Natural killer cell (primary cell): ENCODE data around the gene ZC3HAV1. TPM values are rescaled to one million over a fixed set of nuclear protein-coding genes. Genes with fewer than 3 reads are reported as not detected.

Experiments used
- ATAC-seq, 3 donors: fragments of 150-1000 bp in 2 of 3; fragments of 200-7000 bp in 1 of 3; cut with Tn5 transposase; 1 replicate in 1 of 3; 2 replicates in 2 of 3; pipeline ENCODE4 v1.10.0; 2021; ENCODE audit warnings: mild to moderate bottlenecking in 2 of 3, moderate library complexity in 2 of 3
- DNase-seq, 2 donors: peaks; one replicate each; pipeline versions ENCODE4 v3.0.0 to v3.0.0-alpha.2; 2013 to 2021; ENCODE audit warnings: mixed read lengths in 1 of 2
- H3K27ac ChIP-seq: one replicate; pipeline ENCODE4 v1.5.1; 2013; ENCODE audit warnings: mild to moderate bottlenecking, low read length
- H3K27me3 ChIP-seq: one replicate; pipeline ENCODE4 v1.6.1; 2013; ENCODE audit warnings: low read length; ENCODE audit not compliant: control insufficient read depth, insufficient read depth
- H3K36me3 ChIP-seq: one replicate; pipeline ENCODE4 v1.6.1; 2013; ENCODE audit warnings: low read length; ENCODE audit not compliant: control insufficient read depth, insufficient read depth
- H3K4me1 ChIP-seq: one replicate; pipeline ENCODE4 v1.6.1; 2013; ENCODE audit warnings: low read length; ENCODE audit not compliant: control insufficient read depth, insufficient read depth
- H3K4me3 ChIP-seq: one replicate; pipeline ENCODE4 v1.5.1; 2013; ENCODE audit warnings: low read length
- H3K9me3 ChIP-seq: one replicate; pipeline ENCODE4 v1.6.1; 2013; ENCODE audit warnings: low read length; ENCODE audit not compliant: control insufficient read depth, insufficient read depth
- H3K27ac Mint-ChIP-seq, 2 donors: one replicate each; pipeline ENCODE4 v1.8.0; 2022; ENCODE audit warnings: mild to moderate bottlenecking in 2 of 2, mixed read lengths in 2 of 2, moderate library complexity in 1 of 2
- H3K27me3 Mint-ChIP-seq, 2 donors: one replicate each; pipeline ENCODE4 v1.8.0; 2022; ENCODE audit warnings: low read depth in 2 of 2, mixed read lengths in 2 of 2
- H3K36me3 Mint-ChIP-seq: one replicate; pipeline ENCODE4 v1.8.0; 2022; ENCODE audit warnings: mixed read lengths
- H3K4me1 Mint-ChIP-seq, 2 donors: one replicate each; pipeline ENCODE4 v1.8.0; 2022; ENCODE audit warnings: mixed read lengths in 2 of 2
- H3K4me3 Mint-ChIP-seq: one replicate; pipeline ENCODE4 v1.8.0; 2022; ENCODE audit warnings: mild to moderate bottlenecking, moderate library complexity, mixed read lengths
- H3K9me3 Mint-ChIP-seq, 2 donors: one replicate each; pipeline ENCODE4 v1.8.0; 2022; ENCODE audit warnings: mixed read lengths in 2 of 2
- CTCF ChIP-seq: fragments of 200-600 bp; IDR thresholded peaks from one replicate; pipeline ENCODE4 v1.8.0; 2022; ENCODE audit warnings: antibody characterized with exemption
- WGBS: methylation state at CpG from one replicate; pipeline ENCODE4 v1.1.7; 2013; ENCODE audit warnings: missing lambda C conversion rate; ENCODE audit not compliant: insufficient coverage; 5-methylcytosine and 5-hydroxymethylcytosine counted together
- intact Hi-C: fragments of 100-400 bp; cut with micrococcal nuclease; formaldehyde crosslinking; loops from one replicate; pipeline ENCODE4 v1.14.2; 2022
- total RNA-seq, 4 donors: library from RNA; stranded (reverse); fragments of 120-200 nt in 1 of 4; gene quantifications; one replicate each; pipeline versions ENCODE4 v1.2.3 to v1.2.4, GENCODE V29; 2013 to 2022

ZC3HAV1 gene
- total RNA-seq, 3 donors from 2014 or later (not counting 1 experiment from before 2014, with no cell fraction given) = 129 to 153 (median 137) TPM

- Mint-ChIP-seq H3K27ac (no peak overlapping the region), H3K27me3 (no peaks in the 10 kb centered on the region), H3K9me3 (no peaks in the 10 kb centered on the region), H3K4me1 (peaks cover 0 to 1% of the 10 kb centered on the region in 2 donors), H3K4me3 (no peak overlapping the region), H3K36me3 (no peaks in the 10 kb centered on the region)
- intact Hi-C loops = no loop called here
- H3K4me1 ChIP-seq = no peaks in the 10 kb centered on the region
- no peaks in the 10 kb centered on the region for H3K27me3 ChIP-seq
- no peak for DNase-seq
- H3K36me3 ChIP-seq = no peaks in the 10 kb centered on the region
- no peaks in the 10 kb centered on the region for H3K9me3 ChIP-seq
- WGBS = 88% methylated on average over 4 of the region's 4 CpGs
- H3K4me3 ChIP-seq = no peak overlapping the region
- H3K27ac ChIP-seq = no peak overlapping the region
- TF ChIP-seq CTCF = no peak
- ATAC-seq = no peak
These were observed 87.2 kb downstream of the ZC3HAV1 start for GRCh38 chr7:139022286-139022685.

GRCh38 chr7:139018910-139019309 lies 90.6 kb downstream of the ZC3HAV1 start:
- intact Hi-C loops = no loop called here
- H3K27me3 Mint-ChIP-seq = peaks cover 0 to 11% of the 10 kb centered on the region in 2 donors
- Histone ChIP-seq H3K36me3 (no peaks in the 10 kb centered on the region), H3K4me3 (no peak overlapping the region), H3K4me1 (no peaks in the 10 kb centered on the region), H3K27me3 (no peaks in the 10 kb centered on the region), H3K27ac (no peak overlapping the region), H3K9me3 (no peaks in the 10 kb centered on the region)
- H3K4me3 Mint-ChIP-seq = no peak overlapping the region
- 95% methylated on average over 2 of the region's 3 CpGs for WGBS
- H3K4me1 Mint-ChIP-seq = peaks cover 0 to 5% of the 10 kb centered on the region in 2 donors
- no peaks in the 10 kb centered on the region for H3K36me3 Mint-ChIP-seq
- no peak for ATAC-seq
- TF ChIP-seq CTCF = no peak
- DNase-seq = no peak
- H3K9me3 Mint-ChIP-seq = no peaks in the 10 kb centered on the region
- no peak overlapping the region for H3K27ac Mint-ChIP-seq

- intact Hi-C loops = loop anchor here (1.0 kb wide), 2 partner anchors 58 to 110 kb away; no protein-coding TSS in a partner anchor
- no peaks in the 10 kb centered on the region for H3K9me3 Mint-ChIP-seq
- H3K4me3 ChIP-seq = no peak overlapping the region
- peaks cover 0 to 5% of the 10 kb centered on the region in 2 donors for H3K4me1 Mint-ChIP-seq
- H3K4me1 ChIP-seq = no peaks in the 10 kb centered on the region
- H3K27me3 ChIP-seq = no peaks in the 10 kb centered on the region
- no peak overlapping the region for H3K27ac Mint-ChIP-seq
- WGBS = 29% methylated on average over 6 of the region's 7 CpGs
- H3K27ac ChIP-seq = no peak overlapping the region
- no peaks in the 10 kb centered on the region for H3K9me3 ChIP-seq
- DNase-seq (peak; percentile 42 to 83), ATAC-seq (peak; percentile 87 to 95 (median 94))
- no peak overlapping the region for H3K4me3 Mint-ChIP-seq
- H3K36me3 ChIP-seq = no peaks in the 10 kb centered on the region
- peaks cover 0 to 11% of the 10 kb centered on the region in 2 donors for H3K27me3 Mint-ChIP-seq
- no peaks in the 10 kb centered on the region for H3K36me3 Mint-ChIP-seq
- peak; percentile 64 for TF ChIP-seq CTCF
These were observed 92.5 kb downstream of the ZC3HAV1 start for GRCh38 chr7:139016931-139017511.

GRCh38 chr7:139011373-139011772 lies 98.1 kb downstream of the ZC3HAV1 start:
- Histone ChIP-seq H3K9me3 (no peaks in the 10 kb centered on the region), H3K4me1 (no peaks in the 10 kb centered on the region), H3K4me3 (no peak overlapping the region), H3K27me3 (no peaks in the 10 kb centered on the region), H3K36me3 (no peaks in the 10 kb centered on the region), H3K27ac (no peak overlapping the region)
- Mint-ChIP-seq H3K4me1 (no peaks in the 10 kb centered on the region), H3K27ac (no peak overlapping the region), H3K27me3 (peaks cover 0 to 11% of the 10 kb centered on the region in 2 donors), H3K36me3 (no peaks in the 10 kb centered on the region), H3K4me3 (no peak overlapping the region), H3K9me3 (no peaks in the 10 kb centered on the region)
- 99% methylated on average over 3 of the region's 3 CpGs for WGBS
- TF ChIP-seq CTCF = no peak
- intact Hi-C loops = no loop called here
- ATAC-seq (no peak), DNase-seq (no peak)
